Measurements from ENCODE around the gene UBE2E2.

The UBE2E2 gene

DNA sequence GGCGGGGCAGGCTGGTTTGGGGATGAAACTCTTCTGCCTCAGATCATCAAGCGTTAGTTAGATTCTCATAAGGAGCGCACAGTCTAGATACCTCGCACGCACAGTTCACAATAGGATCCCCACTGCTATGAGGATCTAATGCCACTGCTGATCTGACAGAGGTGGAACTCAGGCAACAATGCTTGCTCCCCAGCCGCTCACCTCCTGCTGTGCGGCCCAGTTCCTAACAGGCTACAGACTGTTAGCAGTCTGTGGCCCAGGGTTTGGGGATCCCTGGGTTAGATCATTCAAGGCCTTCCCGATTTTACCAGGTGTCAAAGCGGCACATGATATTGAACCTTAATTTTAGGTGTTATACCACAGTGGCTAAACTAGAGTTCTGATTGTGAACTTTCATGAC, 232.8 kb downstream of the UBE2E2 start:
- H3K9me2 ChIP-seq (replicated peaks; ENCODE audit: control insufficient read depth, low read length), result no peaks in the 10 kb centered on the region
- H3K36me3 ChIP-seq (ENCODE audit: control insufficient read depth, low read length), result no peaks in the 10 kb centered on the region
- H3K4me1 ChIP-seq (ENCODE audit: control insufficient read depth, low read length), result peaks cover 25% of the 10 kb centered on the region
- no peaks in the 10 kb centered on the region for H3F3A ChIP-seq (ENCODE audit: control insufficient read depth, insufficient read depth)
- no peaks in the 10 kb centered on the region for H3K9me3 ChIP-seq (ENCODE audit: control insufficient read depth, insufficient read depth, low read length)
- H3K27ac ChIP-seq (ENCODE audit: low read depth, low read length), result no peak overlapping the region
- no peaks in the 10 kb centered on the region for H3K79me2 ChIP-seq (ENCODE audit: control insufficient read depth, low read length)
- no peak for TF ChIP-seq EZH2phosphoT487 (IDR thresholded peaks at IDR 0.05; ENCODE audit: borderline replicate concordance, low read length)
- TF ChIP-seq, protein P1, sequence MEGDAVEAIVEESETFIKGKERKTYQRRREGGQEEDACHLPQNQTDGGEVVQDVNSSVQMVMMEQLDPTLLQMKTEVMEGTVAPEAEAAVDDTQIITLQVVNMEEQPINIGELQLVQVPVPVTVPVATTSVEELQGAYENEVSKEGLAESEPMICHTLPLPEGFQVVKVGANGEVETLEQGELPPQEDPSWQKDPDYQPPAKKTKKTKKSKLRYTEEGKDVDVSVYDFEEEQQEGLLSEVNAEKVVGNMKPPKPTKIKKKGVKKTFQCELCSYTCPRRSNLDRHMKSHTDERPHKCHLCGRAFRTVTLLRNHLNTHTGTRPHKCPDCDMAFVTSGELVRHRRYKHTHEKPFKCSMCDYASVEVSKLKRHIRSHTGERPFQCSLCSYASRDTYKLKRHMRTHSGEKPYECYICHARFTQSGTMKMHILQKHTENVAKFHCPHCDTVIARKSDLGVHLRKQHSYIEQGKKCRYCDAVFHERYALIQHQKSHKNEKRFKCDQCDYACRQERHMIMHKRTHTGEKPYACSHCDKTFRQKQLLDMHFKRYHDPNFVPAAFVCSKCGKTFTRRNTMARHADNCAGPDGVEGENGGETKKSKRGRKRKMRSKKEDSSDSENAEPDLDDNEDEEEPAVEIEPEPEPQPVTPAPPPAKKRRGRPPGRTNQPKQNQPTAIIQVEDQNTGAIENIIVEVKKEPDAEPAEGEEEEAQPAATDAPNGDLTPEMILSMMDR (IDR thresholded peaks at IDR 0.05; ENCODE audit: low read depth, low read length, poor library complexity, severe bottlenecking), result no peak
- no peaks in the 10 kb centered on the region for H3K27me3 ChIP-seq (ENCODE audit: control insufficient read depth, low read length)
- no peak overlapping the region for H3K4me3 ChIP-seq (ENCODE audit: low read length)
- no peak overlapping the region for H3K4me2 ChIP-seq (ENCODE audit: low read length)
- no peaks in the 10 kb centered on the region for H4K20me1 ChIP-seq (ENCODE audit: control insufficient read depth, insufficient read depth, low read depth, low read length)

DNA sequence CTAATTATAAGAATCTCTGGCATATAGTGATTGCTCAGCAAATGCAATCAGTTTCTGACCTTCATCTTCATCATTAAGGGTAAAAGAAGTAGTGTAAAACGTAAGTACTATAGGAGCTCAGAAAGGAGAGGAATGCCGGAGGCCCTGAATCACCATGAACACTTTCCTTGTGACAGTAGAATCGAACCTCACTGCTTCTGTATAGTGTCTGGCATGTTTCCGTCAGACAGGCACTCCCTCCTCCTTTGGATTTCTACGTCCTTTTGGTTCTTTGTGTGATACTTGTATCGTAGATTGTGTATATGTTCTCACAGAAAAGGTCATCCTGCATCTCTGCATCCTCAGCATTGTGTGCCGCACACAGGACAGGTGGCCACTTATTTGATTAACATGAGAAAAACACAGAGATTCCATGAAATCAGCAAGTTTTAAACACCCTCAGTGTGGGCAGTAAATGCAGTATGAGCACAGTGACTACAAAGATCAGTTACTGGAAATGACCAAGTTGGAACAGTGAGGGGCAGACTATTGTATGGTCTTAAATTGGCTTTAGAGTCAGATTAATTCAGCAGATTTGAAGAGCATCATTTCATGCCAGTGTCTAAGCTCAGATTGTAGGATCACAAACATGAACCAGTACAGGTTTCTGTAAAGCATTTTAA, 234.5 kb downstream of the UBE2E2 start:
- H3K36me3 ChIP-seq (ENCODE audit: control insufficient read depth, low read length), result no peaks in the 10 kb centered on the region
- H4K20me1 ChIP-seq (ENCODE audit: control insufficient read depth, insufficient read depth, low read depth, low read length), result no peaks in the 10 kb centered on the region
- H3K27ac ChIP-seq (ENCODE audit: low read depth, low read length), result no peak overlapping the region
- TF ChIP-seq, protein P1 (IDR thresholded peaks at IDR 0.05; ENCODE audit: low read depth, low read length, poor library complexity, severe bottlenecking), result no peak
- TF ChIP-seq EZH2phosphoT487 (IDR thresholded peaks at IDR 0.05; ENCODE audit: borderline replicate concordance, low read length), result no peak
- H3K9me3 ChIP-seq (ENCODE audit: control insufficient read depth, insufficient read depth, low read length), result no peaks in the 10 kb centered on the region
- H3K27me3 ChIP-seq (ENCODE audit: control insufficient read depth, low read length), result no peaks in the 10 kb centered on the region
- H3K9me2 ChIP-seq (replicated peaks; ENCODE audit: control insufficient read depth, low read length), result no peaks in the 10 kb centered on the region
- H3K4me1 ChIP-seq (ENCODE audit: control insufficient read depth, low read length), result peaks cover 24% of the 10 kb centered on the region
- no peaks in the 10 kb centered on the region for H3K79me2 ChIP-seq (ENCODE audit: control insufficient read depth, low read length)
- H3K4me2 ChIP-seq (ENCODE audit: low read length), result no peak overlapping the region
- no peaks in the 10 kb centered on the region for H3F3A ChIP-seq (ENCODE audit: control insufficient read depth, insufficient read depth)
- no peak overlapping the region for H3K4me3 ChIP-seq (ENCODE audit: low read length)

DNA sequence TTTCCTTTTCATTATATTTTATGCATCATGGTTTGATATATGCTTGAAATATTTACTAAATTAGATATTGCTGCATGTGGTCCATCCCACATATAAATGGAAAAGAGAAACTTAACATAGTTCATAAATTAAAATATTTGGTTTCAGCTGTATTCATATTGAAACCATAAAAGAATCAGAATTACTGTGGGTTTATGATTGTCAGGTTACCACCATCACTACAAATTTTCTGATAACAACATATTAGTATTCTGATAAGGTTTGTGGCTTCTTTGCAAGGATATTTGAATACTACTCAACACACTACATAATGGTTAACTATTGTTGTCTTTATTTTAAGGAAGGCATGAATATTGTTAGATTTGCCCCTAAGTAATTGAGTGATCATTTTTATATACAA, 235.5 kb downstream of the UBE2E2 start:
- no peaks in the 10 kb centered on the region for H3K27me3 ChIP-seq (ENCODE audit: control insufficient read depth, low read length)
- H3F3A ChIP-seq (ENCODE audit: control insufficient read depth, insufficient read depth), result no peaks in the 10 kb centered on the region
- no peaks in the 10 kb centered on the region for H3K9me2 ChIP-seq (replicated peaks; ENCODE audit: control insufficient read depth, low read length)
- H3K79me2 ChIP-seq (ENCODE audit: control insufficient read depth, low read length), result no peaks in the 10 kb centered on the region; the same call in 1 of the 2 replicates
- TF ChIP-seq EZH2phosphoT487 (IDR thresholded peaks at IDR 0.05; ENCODE audit: borderline replicate concordance, low read length), result no peak
- TF ChIP-seq, protein P1 (IDR thresholded peaks at IDR 0.05; ENCODE audit: low read depth, low read length, poor library complexity, severe bottlenecking), result no peak
- no peak overlapping the region for H3K4me3 ChIP-seq (ENCODE audit: low read length)
- H4K20me1 ChIP-seq (ENCODE audit: control insufficient read depth, insufficient read depth, low read depth, low read length), result no peaks in the 10 kb centered on the region
- H3K27ac ChIP-seq (ENCODE audit: low read depth, low read length), result no peak overlapping the region
- H3K4me2 ChIP-seq (ENCODE audit: low read length), result no peak overlapping the region
- no peaks in the 10 kb centered on the region for H3K9me3 ChIP-seq (ENCODE audit: control insufficient read depth, insufficient read depth, low read length)
- H3K36me3 ChIP-seq (ENCODE audit: control insufficient read depth, low read length), result no peaks in the 10 kb centered on the region
- H3K4me1 ChIP-seq (ENCODE audit: control insufficient read depth, low read length), result peaks cover 29% of the 10 kb centered on the region
